HUES64 (cell line): ENCODE results near the gene MRPL14.

Source experiments
- H3K27ac ChIP-seq: 2 replicates; pipeline ENCODE4 v1.7.0; 2013; ENCODE audit warnings: low read depth, low read length, inconsistent platforms
- H3K27me3 ChIP-seq: 2 replicates; pipeline ENCODE4 v1.6.1; 2013; ENCODE audit warnings: mild to moderate bottlenecking, low read length; ENCODE audit not compliant: insufficient read depth
- H3K36me3 ChIP-seq: 2 replicates; pipeline ENCODE4 v1.6.1; 2013; ENCODE audit warnings: mild to moderate bottlenecking, low read length; ENCODE audit not compliant: insufficient read depth
- H3K4me1 ChIP-seq: 2 replicates; pipeline ENCODE4 v1.6.1; 2013; ENCODE audit warnings: mild to moderate bottlenecking, low read length, moderate library complexity; ENCODE audit not compliant: insufficient read depth
- H3K4me3 ChIP-seq: 2 replicates; pipeline ENCODE4 v1.5.1; 2013; ENCODE audit warnings: mild to moderate bottlenecking, low read length, moderate library complexity
- H3K9ac ChIP-seq: 2 replicates; pipeline ENCODE4 v1.6.1; 2013; ENCODE audit warnings: mild to moderate bottlenecking, low read depth, low read length
- H3K9me3 ChIP-seq: 2 replicates; pipeline ENCODE4 v1.6.1; 2013; ENCODE audit warnings: low read depth, low read length; ENCODE audit not compliant: insufficient read depth
- WGBS: fragments of 150-250, 120-280 bp; methylation state at CpG from one replicate; pipeline ENCODE4 v1.1.7; 2013; ENCODE audit warnings: missing lambda C conversion rate; 5-methylcytosine and 5-hydroxymethylcytosine counted together

Gene MRPL14

DNA sequence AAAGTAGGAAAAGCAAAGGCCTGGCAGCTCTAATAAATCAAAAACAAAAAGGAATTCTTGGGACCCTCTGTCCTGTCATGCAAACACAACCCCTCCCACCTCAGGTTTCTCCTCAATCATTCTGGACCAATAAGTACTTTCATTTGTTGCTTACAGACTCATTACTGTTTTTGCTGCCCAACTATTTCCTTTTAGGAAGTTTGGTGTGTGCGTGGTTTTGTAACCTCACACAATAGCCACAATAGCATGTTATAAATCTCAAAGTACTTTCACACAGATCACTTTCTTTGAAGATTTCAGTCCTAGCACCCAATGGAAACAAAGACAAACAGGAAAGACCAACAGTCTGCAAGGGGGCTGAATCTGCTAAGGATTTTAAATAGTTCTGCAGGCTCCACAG, 4.5 kb downstream of the MRPL14 start:
- no peaks in the 10 kb centered on the region for H3K27me3 ChIP-seq
- H3K4me1 ChIP-seq, result peaks cover 39% of the 10 kb centered on the region
- H3K9ac ChIP-seq, result peak overlapping the region; percentile 37; the same call in 1 of the 2 replicates
- no peak overlapping the region for H3K27ac ChIP-seq
- no peak overlapping the region for H3K4me3 ChIP-seq
- no peaks in the 10 kb centered on the region for H3K9me3 ChIP-seq
- peaks cover 6% of the 10 kb centered on the region for H3K36me3 ChIP-seq
- 100% methylated on average over 1 of the region's 1 CpG for WGBS

DNA sequence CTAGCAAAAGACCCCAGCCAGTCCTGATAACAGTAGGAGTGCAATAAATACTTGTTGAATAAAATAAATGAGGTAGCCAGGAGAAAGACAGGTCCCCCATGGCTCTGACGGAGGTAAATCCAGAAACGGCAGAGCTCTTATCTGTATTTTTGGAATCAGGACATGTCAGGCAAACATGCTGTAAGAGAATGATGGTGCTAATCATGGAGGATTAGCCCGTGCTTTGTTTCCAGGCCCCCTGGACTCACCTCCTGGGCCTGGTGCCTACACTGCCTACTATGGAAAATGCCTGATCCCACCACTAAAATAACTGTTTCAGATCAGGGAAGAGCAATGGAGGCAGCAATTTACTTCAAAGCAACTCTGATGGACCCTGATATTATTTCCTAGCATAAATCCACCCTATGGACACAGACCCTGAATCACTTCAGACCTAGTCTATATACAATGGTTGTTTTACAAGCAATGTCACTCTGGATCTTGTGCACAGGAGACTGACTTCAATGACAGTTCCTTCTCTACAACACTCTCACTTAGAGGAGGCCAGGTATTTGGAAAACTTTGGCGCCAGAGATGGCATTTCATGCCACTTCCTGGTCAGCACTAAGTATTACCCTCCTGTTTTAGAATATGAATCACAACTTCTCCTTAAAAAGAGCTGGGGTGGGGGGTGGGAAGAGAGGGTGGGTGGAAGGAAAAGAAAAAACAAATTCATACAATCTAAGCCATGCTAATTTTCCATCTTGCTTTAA, 6.4 kb downstream of the MRPL14 start:
- H3K36me3 ChIP-seq, result peaks cover 11% of the 10 kb centered on the region
- no peak overlapping the region for H3K27ac ChIP-seq
- H3K4me1 ChIP-seq, result peaks cover 37% of the 10 kb centered on the region
- H3K27me3 ChIP-seq, result no peaks in the 10 kb centered on the region
- no peaks in the 10 kb centered on the region for H3K9me3 ChIP-seq
- H3K9ac ChIP-seq, result no peak overlapping the region
- 73% methylated on average over 4 of the region's 4 CpGs for WGBS
- no peak overlapping the region for H3K4me3 ChIP-seq

DNA sequence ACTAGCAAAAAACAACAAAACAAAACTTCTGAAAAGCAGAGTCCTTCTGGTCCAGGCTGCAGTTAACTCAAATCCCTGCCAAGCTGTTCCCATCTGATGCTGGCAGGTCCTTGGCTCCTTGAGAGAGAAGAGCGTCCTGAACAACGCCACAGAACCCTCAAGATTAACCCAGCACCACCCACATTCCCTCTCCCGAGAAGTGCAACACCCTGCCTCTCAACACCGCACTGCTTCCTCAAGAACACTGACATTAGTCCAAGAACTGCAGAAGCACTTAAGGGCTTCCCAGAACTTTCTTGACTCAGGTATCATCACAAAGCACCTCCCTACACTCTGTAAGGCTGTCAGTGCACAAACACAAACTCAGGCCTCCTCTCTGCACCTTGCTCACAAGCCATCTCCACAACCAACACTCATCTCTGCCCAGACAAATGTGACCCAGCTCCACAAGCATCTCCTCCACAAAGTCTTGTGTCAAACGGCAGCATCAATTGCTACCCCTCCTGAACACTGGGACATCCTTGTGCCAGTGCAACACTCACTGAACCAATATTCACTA, 7.5 kb downstream of the MRPL14 start:
- H3K36me3 ChIP-seq, result peaks cover 21% of the 10 kb centered on the region
- H3K4me1 ChIP-seq, result peaks cover 32% of the 10 kb centered on the region
- H3K4me3 ChIP-seq, result no peak overlapping the region
- WGBS, result 86% methylated on average over 5 of the region's 5 CpGs
- H3K9ac ChIP-seq, result no peak overlapping the region
- H3K9me3 ChIP-seq, result no peaks in the 10 kb centered on the region
- H3K27ac ChIP-seq, result no peak overlapping the region
- no peaks in the 10 kb centered on the region for H3K27me3 ChIP-seq

DNA sequence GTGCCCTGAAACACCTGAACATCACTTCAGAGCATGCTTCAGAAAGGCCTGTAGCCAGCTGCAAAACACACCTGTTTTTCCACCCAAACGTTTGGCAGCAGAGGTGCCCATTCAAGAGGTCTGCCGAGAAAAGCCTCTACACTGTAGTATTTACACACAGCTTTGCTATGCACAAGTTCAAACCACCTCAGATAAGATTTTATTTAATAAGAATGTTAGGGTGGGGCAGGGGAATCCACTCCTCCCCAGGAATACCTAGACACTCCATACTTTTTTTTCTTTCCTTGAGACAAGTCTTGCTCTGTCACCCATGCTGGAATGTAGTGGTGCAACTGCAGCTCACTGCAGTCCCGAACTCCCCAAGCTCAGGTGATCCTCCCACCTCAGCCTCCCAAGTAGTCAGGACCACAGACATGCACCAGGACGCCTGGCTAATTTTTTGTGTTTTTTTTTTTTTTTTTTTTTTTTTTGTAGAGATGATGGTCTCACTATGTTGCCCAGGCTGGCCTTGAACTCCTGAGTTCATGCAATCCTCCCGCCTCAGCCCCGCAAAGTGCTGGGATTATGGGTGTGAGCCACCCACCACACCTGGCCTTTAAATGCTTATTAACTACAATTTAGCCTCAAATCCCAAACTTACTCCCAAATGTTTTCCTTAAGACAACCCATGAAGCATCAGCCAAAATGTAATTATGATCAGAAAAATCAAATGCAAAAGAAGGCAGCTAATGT, 9.7 kb downstream of the MRPL14 start:
- H3K9ac ChIP-seq, result no peak overlapping the region
- peaks cover 32% of the 10 kb centered on the region for H3K36me3 ChIP-seq
- peaks cover 12% of the 10 kb centered on the region for H3K4me1 ChIP-seq
- H3K9me3 ChIP-seq, result no peaks in the 10 kb centered on the region
- H3K4me3 ChIP-seq, result no peak overlapping the region
- WGBS, result 92% methylated on average over 6 of the region's 6 CpGs
- no peaks in the 10 kb centered on the region for H3K27me3 ChIP-seq
- H3K27ac ChIP-seq, result no peak overlapping the region

DNA sequence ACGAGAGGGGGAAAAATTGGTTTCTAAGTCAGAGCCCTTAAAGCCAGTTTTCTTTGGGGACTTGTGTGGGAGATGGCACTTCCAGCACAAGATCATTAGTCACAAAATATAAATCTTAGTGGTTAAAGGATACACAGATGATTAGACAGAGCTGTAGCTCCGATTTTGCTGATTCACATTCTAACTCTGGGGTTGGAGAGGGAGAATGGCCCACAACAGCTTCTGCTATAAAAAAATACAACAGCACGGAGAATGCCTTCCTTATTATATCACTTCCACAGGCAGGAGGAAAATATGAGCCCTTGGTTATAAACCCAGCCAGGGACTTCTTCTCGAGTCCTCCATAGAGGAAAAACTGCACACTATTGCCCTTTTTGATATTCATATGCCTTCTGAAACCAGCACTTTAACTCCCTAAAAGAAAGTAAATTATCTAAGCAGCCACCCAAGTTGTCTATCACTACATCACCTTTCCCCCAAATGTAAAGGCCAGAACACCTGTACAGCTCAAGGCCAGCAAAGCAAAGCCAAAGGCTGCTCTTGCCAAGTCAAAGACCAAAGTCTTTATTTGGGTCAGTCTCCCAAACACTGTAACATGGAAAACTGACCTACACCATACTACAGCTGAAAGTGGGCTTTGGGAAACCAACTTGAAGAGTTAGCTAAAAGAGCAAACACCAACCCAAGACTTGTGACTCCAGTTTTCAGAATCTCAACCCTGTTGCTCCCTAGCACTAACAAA, 10.4 kb downstream of the MRPL14 start:
- Histone ChIP-seq H3K9me3 (no peaks in the 10 kb centered on the region), H3K36me3 (peaks cover 40% of the 10 kb centered on the region), H3K4me1 (peaks cover 11% of the 10 kb centered on the region; the same call in 1 of the 2 replicates), H3K27me3 (no peaks in the 10 kb centered on the region), H3K27ac (no peak overlapping the region), H3K9ac (no peak overlapping the region), H3K4me3 (no peak overlapping the region)
- WGBS, result 89% methylated on average over 4 of the region's 4 CpGs

DNA sequence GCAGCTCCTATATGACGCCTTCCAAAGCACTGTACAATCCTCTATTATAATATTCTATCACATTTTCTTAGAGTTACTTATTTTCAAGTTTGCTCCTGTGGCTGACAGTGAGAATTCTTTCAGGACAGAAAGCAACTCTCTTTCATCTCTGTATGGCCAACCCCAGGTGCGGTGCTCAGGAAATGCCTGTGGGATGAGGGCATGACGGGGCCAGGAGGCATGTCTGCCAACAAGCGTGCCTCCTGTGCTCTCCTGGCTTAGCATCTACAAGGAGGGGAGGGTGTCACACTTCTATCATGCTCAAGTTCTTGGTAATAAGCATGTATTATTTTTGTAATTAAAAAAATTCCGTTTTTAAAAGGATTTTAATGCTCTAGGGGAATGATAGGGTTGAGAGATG, 11.4 kb downstream of the MRPL14 start:
- H3K27ac ChIP-seq, result no peak overlapping the region
- H3K36me3 ChIP-seq, result peaks cover 49% of the 10 kb centered on the region

DNA sequence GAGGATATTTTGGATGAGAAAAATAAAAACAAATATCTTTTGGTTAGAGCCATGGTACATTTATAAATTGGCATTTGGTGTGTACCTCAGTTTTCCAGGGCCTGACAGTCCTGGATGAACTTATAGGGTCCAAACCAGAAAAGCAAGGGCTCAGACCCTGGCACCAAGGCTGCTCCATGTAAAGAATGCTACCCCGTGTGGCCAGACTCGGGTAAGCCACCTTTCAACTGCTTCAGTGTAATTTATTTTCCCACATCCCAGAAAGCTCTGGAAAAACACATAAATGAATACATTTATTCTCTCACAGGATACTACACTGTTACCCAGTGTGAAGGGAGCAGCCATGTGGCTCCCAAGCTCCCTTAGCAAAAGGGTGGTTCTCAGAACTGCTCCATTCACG, 13.8 kb downstream of the MRPL14 start:
- Histone ChIP-seq H3K4me3 (no peak overlapping the region), H3K9ac (no peak overlapping the region), H3K27ac (no peak overlapping the region), H3K36me3 (peaks cover 74% of the 10 kb centered on the region), H3K27me3 (no peaks in the 10 kb centered on the region), H3K9me3 (no peaks in the 10 kb centered on the region), H3K4me1 (0 out of 2 replicates have a peak, but pooled peaks cover 3% of the 10 kb centered on the region)
- 90% methylated on average over 3 of the region's 3 CpGs for WGBS

More for the DNA sequence above, 11.4 kb downstream of the MRPL14 start:
- Histone ChIP-seq H3K27me3 (no peaks in the 10 kb centered on the region), H3K4me3 (no peak overlapping the region), H3K4me1 (peaks cover 5% of the 10 kb centered on the region; the same call in 1 of the 2 replicates), H3K9ac (no peak overlapping the region), H3K9me3 (no peaks in the 10 kb centered on the region)
- WGBS, result 94% methylated on average over 5 of the region's 5 CpGs

DNA sequence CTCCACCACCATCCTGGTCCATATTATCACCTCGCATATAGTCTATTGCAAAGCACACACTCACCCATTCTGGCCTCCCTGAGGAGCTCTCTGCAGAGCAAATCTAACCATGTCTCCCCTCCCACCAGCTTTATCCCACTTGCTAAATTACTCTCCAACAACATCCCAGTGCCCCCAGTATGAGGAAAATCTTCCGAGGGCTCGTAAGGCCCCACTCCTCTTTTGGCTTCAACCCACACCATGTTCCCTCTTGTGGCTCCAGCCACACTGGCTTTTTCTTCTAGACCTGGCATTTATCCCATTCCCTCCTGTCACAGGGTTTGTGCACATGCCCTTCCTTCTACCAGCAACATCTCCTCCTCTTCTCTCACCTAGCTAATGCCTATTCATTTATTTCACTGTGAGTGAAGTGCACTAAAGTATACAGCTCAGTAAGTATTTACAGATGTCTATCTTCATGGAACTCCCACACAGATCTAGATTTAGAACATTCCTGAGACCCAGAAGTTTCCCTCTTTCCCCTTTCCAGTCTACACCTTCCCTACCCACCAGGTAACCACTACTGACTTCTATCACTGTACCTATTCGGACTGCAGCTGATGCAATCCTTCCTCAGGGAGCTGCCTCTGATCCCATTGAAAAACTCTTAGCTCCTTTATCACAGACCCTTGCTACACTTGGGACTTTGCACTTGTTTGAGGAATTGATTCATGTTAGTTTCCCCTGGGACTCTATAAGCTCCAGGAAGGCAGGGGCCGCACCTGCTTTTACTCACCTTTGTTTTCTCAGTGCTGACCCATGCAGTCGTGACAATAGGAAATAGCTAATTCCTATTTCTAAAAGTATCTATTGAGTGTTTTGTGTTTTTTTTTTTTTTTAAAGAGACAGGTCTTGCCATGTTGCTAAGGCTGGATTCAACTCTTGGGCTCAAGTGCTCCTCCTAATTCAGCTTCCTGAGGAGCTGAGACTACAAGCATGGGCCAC, 15.5 kb downstream of the MRPL14 start:
- no peak overlapping the region for H3K4me3 ChIP-seq
- peaks cover 86% of the 10 kb centered on the region for H3K36me3 ChIP-seq
- 86% methylated on average over 6 of the region's 6 CpGs for WGBS
- H3K27me3 ChIP-seq, result no peaks in the 10 kb centered on the region
- H3K9me3 ChIP-seq, result no peaks in the 10 kb centered on the region
- 0 out of 2 replicates have a peak, but pooled peaks cover 3% of the 10 kb centered on the region for H3K4me1 ChIP-seq
- H3K9ac ChIP-seq, result no peak overlapping the region
- no peak overlapping the region for H3K27ac ChIP-seq

DNA sequence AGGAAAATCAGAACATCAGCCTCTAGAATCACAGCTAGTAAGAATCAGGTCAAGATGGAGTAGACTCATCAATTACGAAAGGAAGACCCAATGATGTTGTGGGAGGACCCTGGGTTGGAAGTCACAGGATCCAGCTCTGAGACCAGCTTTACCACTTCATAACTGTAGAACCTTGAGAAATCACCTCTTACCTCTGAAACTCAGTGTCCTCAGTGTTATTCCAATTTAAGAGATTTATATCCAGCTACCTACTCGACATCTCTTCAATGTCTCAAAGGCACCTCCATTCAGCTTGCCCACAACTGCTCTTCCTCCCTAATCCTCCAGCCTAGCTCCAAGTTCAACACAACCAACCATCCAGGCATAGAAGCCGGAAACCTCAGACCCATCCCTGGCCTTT, 16.3 kb downstream of the MRPL14 start:
- Histone ChIP-seq H3K9ac (no peak overlapping the region), H3K4me3 (no peak overlapping the region), H3K27me3 (no peaks in the 10 kb centered on the region), H3K9me3 (no peaks in the 10 kb centered on the region), H3K36me3 (peaks cover 89% of the 10 kb centered on the region), H3K4me1 (0 out of 2 replicates have a peak, but pooled peaks cover under 1% of the 10 kb centered on the region), H3K27ac (no peak overlapping the region)
- 94% methylated on average over 3 of the region's 3 CpGs for WGBS

DNA sequence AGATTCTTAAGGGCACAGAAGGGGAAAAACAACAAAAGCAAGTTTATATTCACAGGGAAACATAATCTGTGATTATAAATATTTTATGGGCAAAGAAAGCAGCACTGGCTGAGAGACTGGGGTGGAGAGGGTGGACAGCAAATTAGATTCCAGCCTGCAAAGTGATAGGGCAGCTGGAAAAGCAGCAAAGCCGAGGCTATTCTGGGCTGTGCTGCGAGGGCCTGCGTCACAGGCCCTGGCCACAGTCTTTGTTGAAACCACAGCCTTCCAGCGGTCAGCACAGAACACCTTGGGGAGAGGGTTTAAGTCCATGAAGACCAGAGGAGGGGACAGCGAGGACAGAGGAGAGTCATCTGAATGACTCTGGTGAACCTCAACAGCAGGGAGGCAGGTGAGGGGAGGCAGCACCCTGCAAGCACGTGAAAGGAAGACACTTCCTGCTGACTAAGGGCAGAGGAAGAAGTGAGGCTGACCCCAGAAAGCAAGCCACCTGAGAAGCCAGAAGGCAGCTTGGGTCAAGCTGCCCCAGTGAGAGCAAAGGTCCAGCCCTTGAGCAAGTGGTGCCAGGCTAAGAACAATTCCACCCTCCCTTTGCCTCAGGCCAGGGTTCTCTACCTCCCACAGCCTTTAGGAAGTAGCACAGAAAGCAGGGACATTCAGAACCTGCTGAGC, 17.1 kb downstream of the MRPL14 start:
- H3K4me1 ChIP-seq, result no peaks in the 10 kb centered on the region
- H3K27me3 ChIP-seq, result no peaks in the 10 kb centered on the region
- 92% methylated on average over 6 of the region's 6 CpGs for WGBS
- peaks cover 88% of the 10 kb centered on the region for H3K36me3 ChIP-seq
- H3K27ac ChIP-seq, result no peak overlapping the region
- no peak overlapping the region; the same call in 1 of the 2 replicates for H3K9ac ChIP-seq
- H3K9me3 ChIP-seq, result no peaks in the 10 kb centered on the region
- no peak overlapping the region for H3K4me3 ChIP-seq
